IMR-90 (cell line): ENCODE measurements around the gene ATG7. TPM values are rescaled to one million over a fixed set of nuclear protein-coding genes. Genes with fewer than 3 reads are reported as not detected.

Experiments
- ATAC-seq: fragments of 200-7000 bp; cut with Tn5 transposase; 2 replicates; pipeline ENCODE4 v1.9.1; 2020; ENCODE audit warnings: low read depth, mild to moderate bottlenecking, moderate library complexity
- BruUV-seq: library from RNA; stranded (reverse); fragments of 400-500 nt; replicated peaks from 2 replicates; lab custom pipeline; 2021; lab: Mats Ljungman, UMichigan
- CTCF ChIA-PET: fragments of 300-600 bp; formaldehyde crosslinking; extraction: SDS; loops from one replicate; lab custom pipeline; 2021; ENCODE audit warnings: antibody characterized with exemption; lab: Yijun Ruan, JAX
- POLR2A ChIA-PET: fragments of 300-600 bp; sonication (Branson Sonifier 250); formaldehyde crosslinking; loops from one replicate; lab custom pipeline; 2022; ENCODE audit warnings: antibody characterized with exemption; ENCODE audit not compliant: unreplicated experiment; lab: Charles Lee
- DNase-seq: peaks from one replicate; pipeline ENCODE4 v3.0.0; 2013
- H2AFZ ChIP-seq: replicated peaks from 2 replicates; pipeline ENCODE3; 2013; ENCODE audit warnings: low read length, mild to moderate bottlenecking; ENCODE audit not compliant: poor library complexity
- H2AK5ac ChIP-seq: 2 replicates; pipeline ENCODE4 v1.6.1; 2013; ENCODE audit warnings: low read depth, low read length, inconsistent platforms
- H2AK9ac ChIP-seq: replicated peaks from 2 replicates; pipeline ENCODE3; 2013; ENCODE audit warnings: mild to moderate bottlenecking, low read depth, low read length, moderate library complexity; ENCODE audit not compliant: poor library complexity
- H2BK120ac ChIP-seq: 2 replicates; pipeline ENCODE4 v1.6.1; 2013; ENCODE audit warnings: low read depth, low read length, inconsistent platforms
- H2BK15ac ChIP-seq: 3 replicates; pipeline ENCODE4 v1.6.1; 2013; ENCODE audit warnings: low read depth, low read length, inconsistent platforms
- H2BK20ac ChIP-seq: 2 replicates; pipeline ENCODE4 v1.6.1; 2013; ENCODE audit warnings: low read depth, mild to moderate bottlenecking, inconsistent platforms, low read length, moderate library complexity
- H2BK5ac ChIP-seq: 2 replicates; pipeline ENCODE4 v1.6.1; 2013; ENCODE audit warnings: mild to moderate bottlenecking, low read depth, low read length, inconsistent platforms; ENCODE audit not compliant: poor library complexity, severe bottlenecking
- H3K14ac ChIP-seq: replicated peaks from 2 replicates; pipeline ENCODE4 v1.6.1; 2013; ENCODE audit warnings: low read depth, low read length, inconsistent platforms
- H3K18ac ChIP-seq: 2 replicates; pipeline ENCODE4 v1.6.1; 2013; ENCODE audit warnings: low read depth, low read length, control low read depth
- H3K23ac ChIP-seq: 2 replicates; pipeline ENCODE4 v1.6.1; 2013; ENCODE audit warnings: low read depth, low read length, inconsistent platforms
- H3K27ac ChIP-seq: 2 replicates; pipeline ENCODE4 v1.5.1; 2013; ENCODE audit warnings: mild to moderate bottlenecking, control low read depth, low read length; ENCODE audit not compliant: insufficient read depth
- H3K27me3 ChIP-seq: 2 replicates; pipeline ENCODE4 v1.6.1; 2013; ENCODE audit warnings: low read length; ENCODE audit not compliant: control insufficient read depth, insufficient read depth
- H3K36me3 ChIP-seq: 2 replicates; pipeline ENCODE4 v1.6.1; 2013; ENCODE audit warnings: low read length, mixed read lengths; ENCODE audit not compliant: control insufficient read depth, insufficient read depth
- H3K4ac ChIP-seq: 2 replicates; pipeline ENCODE4 v1.6.1; 2013; ENCODE audit warnings: low read depth, low read length, inconsistent platforms
- H3K4me1 ChIP-seq: 2 replicates; pipeline ENCODE4 v1.6.1; 2013; ENCODE audit warnings: low read length, mixed read lengths; ENCODE audit not compliant: control insufficient read depth, insufficient read depth
- H3K4me2 ChIP-seq: 2 replicates; pipeline ENCODE4 v1.6.1; 2013; ENCODE audit warnings: low read depth, mild to moderate bottlenecking, control low read depth, low read length, moderate library complexity
- H3K4me3 ChIP-seq: 2 replicates; pipeline ENCODE4 v1.5.1; 2013; ENCODE audit warnings: low read depth, mild to moderate bottlenecking, control low read depth, low read length, moderate library complexity; ENCODE audit not compliant: insufficient read depth
- H3K56ac ChIP-seq: 2 replicates; pipeline ENCODE4 v1.6.1; 2013; ENCODE audit warnings: low read length, inconsistent platforms; ENCODE audit not compliant: insufficient read depth; ENCODE audit errors: extremely low read depth
- H3K79me1 ChIP-seq, 2 experiments: 2 replicates each; pipeline ENCODE4 v1.6.1; 2013; ENCODE audit warnings: low read length in 2 of 2, inconsistent platforms in 1 of 2, low read depth in 1 of 2
- H3K9ac ChIP-seq: 2 replicates; pipeline ENCODE4 v1.6.1; 2013; ENCODE audit warnings: low read depth, low read length, control low read depth
- H3K9me1 ChIP-seq: 2 replicates; pipeline ENCODE4 v1.6.1; 2013; ENCODE audit warnings: low read length, inconsistent platforms; ENCODE audit not compliant: insufficient read depth
- H3K9me3 ChIP-seq: 2 replicates; pipeline ENCODE4 v1.6.1; 2013; ENCODE audit warnings: low read length; ENCODE audit not compliant: control insufficient read depth, insufficient read depth
- H4K20me1 ChIP-seq: 2 replicates; pipeline ENCODE4 v1.6.1; 2013; ENCODE audit warnings: low read length, inconsistent platforms; ENCODE audit not compliant: insufficient read depth
- H4K5ac ChIP-seq: 2 replicates; pipeline ENCODE4 v1.6.1; 2013; ENCODE audit warnings: mild to moderate bottlenecking, low read depth, low read length, control low read depth
- H4K8ac ChIP-seq, 2 experiments: 2 replicates each; pipeline ENCODE4 v1.6.1; 2013; ENCODE audit warnings: low read depth in 2 of 2, low read length in 2 of 2, control low read depth in 1 of 2, inconsistent platforms in 1 of 2
- H4K91ac ChIP-seq: 2 replicates; pipeline ENCODE4 v1.6.1; 2013; ENCODE audit warnings: low read depth, low read length, inconsistent platforms; ENCODE audit not compliant: insufficient read depth
- BHLHE40 ChIP-seq: fragments of 150-350 bp; IDR thresholded peaks from 2 replicates; pipeline ENCODE4 v1.6.1; 2016; ENCODE audit warnings: mild to moderate bottlenecking, low read depth, low read length
- CEBPB ChIP-seq: IDR thresholded peaks from 2 replicates; pipeline ENCODE4 v1.6.1; 2012; ENCODE audit warnings: low read depth, low read length, improper control_type of control experiment
- CHD1 ChIP-seq: IDR thresholded peaks from 2 replicates; pipeline ENCODE4 v1.6.1; 2012; ENCODE audit warnings: low read depth, low read length, improper control_type of control experiment
- CTCF ChIP-seq: conservative IDR thresholded peaks from 2 replicates; pipeline ENCODE4 v1.5.1; 2012; ENCODE audit warnings: mild to moderate bottlenecking, low read depth, low read length, improper control_type of control experiment
- FOS ChIP-seq: fragments of 150-350 bp; IDR thresholded peaks from 2 replicates; pipeline ENCODE4 v1.6.1; 2016; ENCODE audit warnings: low read depth, low read length
- MAFK ChIP-seq: IDR thresholded peaks from 2 replicates; pipeline ENCODE4 v1.6.1; 2012; ENCODE audit warnings: low read depth, low read length, improper control_type of control experiment
- MAZ ChIP-seq: IDR thresholded peaks from 2 replicates; pipeline ENCODE4 v1.6.1; 2012; ENCODE audit warnings: low read depth, mild to moderate bottlenecking, low read length, improper control_type of control experiment, moderate library complexity, borderline replicate concordance
- MXI1 ChIP-seq: IDR thresholded peaks from 2 replicates; pipeline ENCODE4 v1.6.1; 2012; ENCODE audit warnings: low read depth, mild to moderate bottlenecking, low read length, moderate library complexity, borderline replicate concordance
- NFE2L2 ChIP-seq: fragments of 150-350 bp; IDR thresholded peaks from 2 replicates; pipeline ENCODE4 v1.6.1; 2016; ENCODE audit warnings: low read depth, mild to moderate bottlenecking, low read length
- POLR2A ChIP-seq: IDR thresholded peaks from 2 replicates; pipeline ENCODE4 v1.6.1; 2012; ENCODE audit warnings: mild to moderate bottlenecking, low read depth, low read length
- RAD21 ChIP-seq: IDR thresholded peaks from 2 replicates; pipeline ENCODE4 v1.6.1; 2012; ENCODE audit warnings: low read length, improper control_type of control experiment
- RCOR1 ChIP-seq: IDR thresholded peaks from 2 replicates; pipeline ENCODE4 v1.6.1; 2012; ENCODE audit warnings: mild to moderate bottlenecking, low read length, improper control_type of control experiment; ENCODE audit not compliant: insufficient replicate concordance
- RFX5 ChIP-seq: IDR thresholded peaks from 2 replicates; pipeline ENCODE4 v1.8.0; 2012; ENCODE audit warnings: low read depth, mild to moderate bottlenecking, low read length, moderate library complexity
- SMC3 ChIP-seq: fragments of 150-350 bp; IDR thresholded peaks from 2 replicates; pipeline ENCODE4 v1.6.1; 2016; ENCODE audit warnings: low read depth, mild to moderate bottlenecking, antibody characterized with exemption, low read length, moderate library complexity
- WGBS, 2 experiments: methylation state at CpG; one replicate each; pipeline versions ENCODE4 v1.1.5 to v1.1.7; 2013; ENCODE audit warnings: missing lambda C conversion rate in 2 of 2; ENCODE audit not compliant: insufficient read length in 1 of 2; ENCODE audit errors: extremely low coverage in 2 of 2; 5-methylcytosine and 5-hydroxymethylcytosine counted together
- dilution Hi-C: fragments of 300-500 bp; cut with HindIII; formaldehyde crosslinking; loops from one replicate; pipeline ENCODE4 v1.14.3; 2018; ENCODE audit warnings: low sequenced_read_pairs; ENCODE audit not compliant: unreplicated experiment
- in situ Hi-C: fragments of 300-500 bp; cut with MboI; formaldehyde crosslinking; loops from 3 replicates; pipeline ENCODE4 v1.14.3; 2019; ENCODE audit warnings: low sequenced_read_pairs, inconsistent platforms, mixed read lengths
- intact Hi-C: fragments of 100-400 bp; cut with micrococcal nuclease; formaldehyde crosslinking; loops from 2 replicates; pipeline ENCODE4 v1.10.0; 2022
- polyA plus RNA-seq, 3 experiments: library from polyadenylated mRNA; depleted of rRNA; stranded (reverse); fragments of >200 nt; gene quantifications; 2 replicates each; pipeline ENCODE4 v1.2.3, GENCODE V29; 2012; ENCODE audit warnings: low replicate concordance in 1 of 3
- total RNA-seq: library from RNA; depleted of rRNA; stranded (reverse); fragments of >200 nt; gene quantifications from 2 replicates; pipeline ENCODE4 v1.2.3, GENCODE V29; 2012
- TF ChIP-seq, protein P1 (sequence below): fragments of 150-350 bp; IDR thresholded peaks from 2 replicates; pipeline ENCODE4 v1.6.1; 2017; ENCODE audit warnings: mild to moderate bottlenecking, antibody characterized with exemption, low read length, low read depth
- TF ChIP-seq, protein P2 (sequence below): fragments of 150-350 bp; IDR thresholded peaks from 2 replicates; pipeline ENCODE4 v1.6.1; 2016; ENCODE audit warnings: low read depth, mild to moderate bottlenecking, low read length, moderate library complexity, borderline replicate concordance

Gene ATG7
- total and polyA plus RNA-seq, 2 of the 4 experiments (the other 2 are of a cell fraction), result 15.6 to 51.4 TPM

DNA sequence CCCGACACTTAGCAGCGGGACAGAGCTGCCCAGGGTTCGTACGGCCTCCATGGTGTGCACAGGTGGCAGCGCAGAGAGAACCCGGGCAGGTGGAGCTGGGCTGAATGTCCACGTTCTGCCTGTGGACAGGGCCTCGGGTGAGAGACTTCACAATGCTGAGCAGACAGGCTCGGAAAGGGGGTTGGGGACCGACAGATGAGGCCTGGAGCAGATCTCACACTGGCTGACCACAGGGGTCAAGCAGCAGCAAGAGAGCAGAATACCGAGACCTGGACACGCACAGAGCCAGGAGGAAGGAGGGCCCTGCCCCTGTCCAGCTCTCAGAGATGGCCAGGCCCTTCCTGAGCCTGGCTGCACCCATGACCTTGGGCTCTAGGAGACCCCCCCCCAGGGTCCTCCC lies 288.5 kb downstream of the ATG7 start:
- H2AK9ac ChIP-seq, result no peak overlapping the region
- H2AK5ac ChIP-seq, result no peak overlapping the region
- H4K8ac ChIP-seq, result no peak overlapping the region
- DNase-seq (no peak), ATAC-seq (no peak)
- intact Hi-C loops, result loop anchor here (2.0 kb wide), 1 partner anchor 74 kb away; no protein-coding TSS in a partner anchor
- no peak overlapping the region for H4K91ac ChIP-seq
- H3K56ac ChIP-seq, result no peak overlapping the region
- H3K36me3 ChIP-seq, result peaks cover 67% of the 10 kb centered on the region
- no peak overlapping the region for H3K9ac ChIP-seq
- no TSS peak for BruUV-seq
- H3K27me3 ChIP-seq, result no peaks in the 10 kb centered on the region
- peaks cover 63% of the 10 kb centered on the region for H4K20me1 ChIP-seq
- in situ Hi-C loops, result loop anchor here (10.0 kb wide), 1 partner anchor 84 kb away; the partner anchor contains the start of gene VGLL4
- H3K14ac ChIP-seq, result no peak overlapping the region
- H2BK20ac ChIP-seq, result no peak overlapping the region
- H3K4me1 ChIP-seq, result peaks cover 26% of the 10 kb centered on the region
- no peak overlapping the region for H4K5ac ChIP-seq
- H3K4ac ChIP-seq, result no peak overlapping the region
- TF ChIP-seq MAZ, result no peak
- TF ChIP-seq, protein P1, sequence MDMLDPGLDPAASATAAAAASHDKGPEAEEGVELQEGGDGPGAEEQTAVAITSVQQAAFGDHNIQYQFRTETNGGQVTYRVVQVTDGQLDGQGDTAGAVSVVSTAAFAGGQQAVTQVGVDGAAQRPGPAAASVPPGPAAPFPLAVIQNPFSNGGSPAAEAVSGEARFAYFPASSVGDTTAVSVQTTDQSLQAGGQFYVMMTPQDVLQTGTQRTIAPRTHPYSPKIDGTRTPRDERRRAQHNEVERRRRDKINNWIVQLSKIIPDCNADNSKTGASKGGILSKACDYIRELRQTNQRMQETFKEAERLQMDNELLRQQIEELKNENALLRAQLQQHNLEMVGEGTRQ, result no peak
- no peak for TF ChIP-seq SMC3
- TF ChIP-seq FOS, result no peak
- no peak for TF ChIP-seq POLR2A
- TF ChIP-seq MXI1, result no peak
- TF ChIP-seq RFX5, result no peak
- no peak for TF ChIP-seq NFE2L2
- TF ChIP-seq BHLHE40, result no peak
- no peak for TF ChIP-seq RCOR1
- TF ChIP-seq CEBPB, result no peak
- no peak for TF ChIP-seq CTCF
- TF ChIP-seq MAFK, result no peak
- TF ChIP-seq RAD21, result no peak
- TF ChIP-seq, protein P2, sequence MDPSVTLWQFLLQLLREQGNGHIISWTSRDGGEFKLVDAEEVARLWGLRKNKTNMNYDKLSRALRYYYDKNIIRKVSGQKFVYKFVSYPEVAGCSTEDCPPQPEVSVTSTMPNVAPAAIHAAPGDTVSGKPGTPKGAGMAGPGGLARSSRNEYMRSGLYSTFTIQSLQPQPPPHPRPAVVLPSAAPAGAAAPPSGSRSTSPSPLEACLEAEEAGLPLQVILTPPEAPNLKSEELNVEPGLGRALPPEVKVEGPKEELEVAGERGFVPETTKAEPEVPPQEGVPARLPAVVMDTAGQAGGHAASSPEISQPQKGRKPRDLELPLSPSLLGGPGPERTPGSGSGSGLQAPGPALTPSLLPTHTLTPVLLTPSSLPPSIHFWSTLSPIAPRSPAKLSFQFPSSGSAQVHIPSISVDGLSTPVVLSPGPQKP, result no peak
- TF ChIP-seq CHD1, result no peak
- no peak overlapping the region for H2AFZ ChIP-seq
- no peak overlapping the region for H3K4me2 ChIP-seq
- H2BK120ac ChIP-seq, result no peak overlapping the region
- H3K9me3 ChIP-seq, result no peaks in the 10 kb centered on the region
- H2BK15ac ChIP-seq, result no peak overlapping the region
- peaks cover 44 to 97% of the 10 kb centered on the region in 2 experiments for H3K79me1 ChIP-seq
- 90% methylated on average over 10 of the region's 12 CpGs; no CpG with 5 or more reads in 1 of the 2 experiments for WGBS, 2 experiments
- dilution Hi-C loops, result no loop called here
- H3K4me3 ChIP-seq, result no peak overlapping the region
- H3K23ac ChIP-seq, result no peak overlapping the region
- H3K18ac ChIP-seq, result no peak overlapping the region; the same call in 1 of the 2 replicates
- H2BK5ac ChIP-seq, result no peak overlapping the region
- H3K27ac ChIP-seq, result no peak overlapping the region
- ChIA-PET POLR2A (interaction anchor here (0.6 kb wide), 1 partner anchor 84 kb away, joined by 3 read pairs; no protein-coding TSS in a partner anchor), CTCF (interaction anchor here (0.6 kb wide), 1 partner anchor 222 kb away, joined by 6 read pairs; no protein-coding TSS in a partner anchor)
- peaks cover 41% of the 10 kb centered on the region for H3K9me1 ChIP-seq
